Loucy (cell line): Measurements from ENCODE around the gene RAI1.

Experiments
- H2AFZ ChIP-seq: fragments of 200-600 bp; sonication (generic); 2 replicates; pipeline ENCODE4 v1.6.0; 2016; ENCODE audit warnings: antibody characterized with exemption, mild to moderate bottlenecking, low read length, moderate library complexity
- H3F3A ChIP-seq: fragments of 200-600 bp; 2 replicates; pipeline ENCODE4 v1.6.0; 2016; ENCODE audit warnings: antibody characterized with exemption, low read depth, mild to moderate bottlenecking
- H3K27me3 ChIP-seq: fragments of 200-600 bp; sonication (generic); 2 replicates; pipeline ENCODE4 v1.6.1; 2014; ENCODE audit warnings: low read length, mild to moderate bottlenecking; ENCODE audit not compliant: insufficient read depth, poor library complexity, severe bottlenecking
- H3K36me3 ChIP-seq: fragments of 200-600 bp; sonication (generic); 2 replicates; pipeline ENCODE4 v1.6.1; 2016; ENCODE audit warnings: low read length; ENCODE audit not compliant: insufficient read depth
- H3K4me1 ChIP-seq: fragments of 200-600 bp; sonication (generic); 2 replicates; pipeline ENCODE4 v1.5.1; 2014; ENCODE audit warnings: low read length, mild to moderate bottlenecking; ENCODE audit not compliant: insufficient read depth, poor library complexity, severe bottlenecking
- H3K4me2 ChIP-seq: fragments of 200-600 bp; sonication (generic); 2 replicates; pipeline ENCODE4 v1.6.0; 2014; ENCODE audit warnings: antibody characterized with exemption, low read length, low read depth, mild to moderate bottlenecking; ENCODE audit not compliant: poor library complexity, severe bottlenecking
- H3K4me3 ChIP-seq: fragments of 200-600 bp; sonication (generic); 2 replicates; pipeline ENCODE4 v1.5.1; 2014; ENCODE audit warnings: low read length, mild to moderate bottlenecking, mixed read lengths; ENCODE audit not compliant: poor library complexity, severe bottlenecking
- H3K79me2 ChIP-seq: fragments of 200-600 bp; sonication (generic); 2 replicates; pipeline ENCODE4 v1.6.1; 2014; ENCODE audit warnings: low read length; ENCODE audit not compliant: insufficient read depth
- H3K9ac ChIP-seq: fragments of 200-600 bp; sonication (generic); 2 replicates; pipeline ENCODE4 v1.6.0; 2014; ENCODE audit warnings: mild to moderate bottlenecking, low read depth, low read length, moderate library complexity; ENCODE audit not compliant: poor library complexity, severe bottlenecking
- H3K9me2 ChIP-seq: fragments of 200-600 bp; sonication (generic); replicated peaks from 2 replicates; pipeline ENCODE4 v1.6.1; 2016; ENCODE audit warnings: low read depth, low read length, mixed read lengths
- H3K9me3 ChIP-seq: fragments of 200-600 bp; sonication (generic); 2 replicates; pipeline ENCODE4 v1.6.1; 2014; ENCODE audit warnings: mild to moderate bottlenecking, antibody characterized with exemption, low read length, low read depth; ENCODE audit not compliant: insufficient read depth
- H4K20me1 ChIP-seq: fragments of 200-600 bp; sonication (generic); 2 replicates; pipeline ENCODE4 v1.6.0; 2014; ENCODE audit warnings: antibody characterized with exemption, low read length, mild to moderate bottlenecking; ENCODE audit not compliant: insufficient read depth, poor library complexity, severe bottlenecking
- CTCF ChIP-seq: fragments of 200-600 bp; sonication (generic); conservative IDR thresholded peaks from 2 replicates; pipeline ENCODE4 v1.5.1; 2014; ENCODE audit warnings: mild to moderate bottlenecking, antibody characterized with exemption, low read length
- EZH2phosphoT487 ChIP-seq: fragments of 200-600 bp; IDR thresholded peaks from 2 replicates; pipeline ENCODE4 v1.6.1; 2018; ENCODE audit warnings: antibody characterized with exemption, mild to moderate bottlenecking, moderate library complexity, borderline replicate concordance

Gene RAI1

DNA sequence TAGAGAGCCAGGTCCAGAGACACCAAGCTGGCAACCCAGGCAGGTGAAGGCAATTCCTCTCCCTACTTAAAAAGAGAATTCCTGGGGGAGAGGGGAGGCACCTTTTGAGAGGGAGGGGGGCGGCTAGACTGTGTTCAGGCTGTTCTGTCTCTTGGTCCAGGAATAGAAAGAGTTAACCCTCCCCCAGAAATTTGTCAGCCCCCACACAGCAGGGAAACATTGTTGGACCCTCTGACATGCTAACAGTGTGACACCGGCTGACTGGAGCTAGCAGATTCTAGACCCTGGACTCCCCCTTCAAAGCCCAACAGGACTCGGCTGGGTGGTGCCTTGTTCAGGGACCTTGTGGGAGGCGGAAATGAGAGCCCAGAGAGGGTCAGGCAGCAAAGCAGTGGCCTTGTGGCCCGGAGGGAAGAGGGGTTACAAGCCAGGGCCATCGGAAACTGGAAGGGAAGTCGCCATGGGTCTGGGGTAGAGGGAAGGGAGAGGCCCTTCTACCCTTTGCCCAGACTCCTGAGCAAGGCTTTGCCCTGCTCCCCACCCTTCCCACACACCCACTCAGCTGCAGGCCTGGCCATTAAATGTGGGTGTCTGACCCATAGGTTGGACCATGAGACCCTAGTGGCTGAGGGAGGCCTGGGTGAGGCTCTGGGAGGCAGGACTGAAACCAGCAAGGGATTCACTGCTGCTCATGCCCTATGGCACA, 44.6 kb downstream of the RAI1 start:
- TF ChIP-seq CTCF (no peak), EZH2phosphoT487 (no peak)

DNA sequence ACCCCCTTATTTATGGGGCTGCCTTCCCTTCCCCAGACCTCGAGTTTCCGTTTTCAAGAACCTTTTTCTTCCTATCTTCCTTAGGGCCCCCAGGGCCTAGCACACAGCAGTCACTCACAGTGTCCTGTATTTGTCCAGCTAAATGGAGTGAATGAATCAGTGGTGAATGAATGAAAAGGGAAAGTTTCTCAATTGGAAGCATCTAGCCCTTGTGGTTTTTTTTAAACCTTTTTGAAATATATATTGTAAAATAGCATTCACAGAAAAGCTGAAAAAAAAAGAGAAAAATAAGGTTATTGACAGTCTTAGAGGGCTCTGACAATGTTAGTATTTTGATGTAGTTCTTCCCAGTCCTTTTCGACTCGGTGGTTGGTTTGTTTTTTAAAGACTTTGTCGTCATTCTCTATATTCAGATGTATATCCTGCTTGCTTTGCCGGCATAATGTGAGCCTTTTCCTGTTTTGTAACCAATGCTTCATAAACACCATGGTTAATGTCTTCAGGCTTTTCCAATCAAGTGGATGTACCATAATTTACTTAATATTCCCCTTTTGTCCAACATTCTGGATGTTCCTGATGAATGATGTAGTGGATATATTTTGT, 45.3 kb downstream of the RAI1 start:
- H3K4me3 ChIP-seq, result no peak overlapping the region
- peak overlapping the region; percentile 28 for H3K4me2 ChIP-seq
- H3K27me3 ChIP-seq, result no peaks in the 10 kb centered on the region
- H3F3A ChIP-seq, result no peaks in the 10 kb centered on the region
- peaks cover 29% of the 10 kb centered on the region; the same call in 1 of the 2 replicates for H3K36me3 ChIP-seq
- no peak overlapping the region for H2AFZ ChIP-seq
- H4K20me1 ChIP-seq, result peaks cover 83% of the 10 kb centered on the region
- peaks cover 3% of the 10 kb centered on the region for H3K4me1 ChIP-seq
- H3K79me2 ChIP-seq, result peaks cover 100% of the 10 kb centered on the region
- H3K9me3 ChIP-seq, result no peaks in the 10 kb centered on the region
- TF ChIP-seq CTCF (no peak), EZH2phosphoT487 (no peak)
- no peaks in the 10 kb centered on the region for H3K9me2 ChIP-seq
- no peak overlapping the region for H3K9ac ChIP-seq

More for the DNA sequence above, 44.6 kb downstream of the RAI1 start:
- Histone ChIP-seq H3K4me2 (peak overlapping the region; percentile 28), H3K27me3 (no peaks in the 10 kb centered on the region), H3F3A (no peaks in the 10 kb centered on the region), H3K4me3 (no peak overlapping the region), H3K9me2 (no peaks in the 10 kb centered on the region), H3K9ac (no peak overlapping the region), H3K36me3 (peaks cover 29% of the 10 kb centered on the region; the same call in 1 of the 2 replicates), H3K9me3 (no peaks in the 10 kb centered on the region), H4K20me1 (peaks cover 83% of the 10 kb centered on the region), H3K79me2 (peaks cover 100% of the 10 kb centered on the region), H2AFZ (no peak overlapping the region), H3K4me1 (peaks cover 3% of the 10 kb centered on the region)

GRCh38 chr17:17727111-17727659, 45.9 kb downstream of the RAI1 start:
- no peak overlapping the region for H2AFZ ChIP-seq
- H3K4me2 ChIP-seq, result no peak overlapping the region
- peaks cover 100% of the 10 kb centered on the region for H3K79me2 ChIP-seq
- H3K4me3 ChIP-seq, result no peak overlapping the region
- H3F3A ChIP-seq, result no peaks in the 10 kb centered on the region
- TF ChIP-seq CTCF (no peak), EZH2phosphoT487 (no peak)
- H3K27me3 ChIP-seq, result no peaks in the 10 kb centered on the region
- H3K9me2 ChIP-seq, result no peaks in the 10 kb centered on the region
- H3K36me3 ChIP-seq, result peaks cover 35% of the 10 kb centered on the region; the same call in 1 of the 2 replicates
- peaks cover 3% of the 10 kb centered on the region for H3K4me1 ChIP-seq
- H4K20me1 ChIP-seq, result peaks cover 85% of the 10 kb centered on the region
- no peaks in the 10 kb centered on the region for H3K9me3 ChIP-seq
- no peak overlapping the region for H3K9ac ChIP-seq
